ENCODE measurements around the gene MIOX.

The MIOX gene

GRCh38 chr22:50455201-50455600, 31.5 kb upstream of the MIOX start:
- Histone ChIP-seq H3K27ac (no peak overlapping the region), H3K4me2 (no peak overlapping the region), H2AFZ (ENCODE audit: low read depth) (no peak overlapping the region), H3K4me3 (IDR thresholded peaks at IDR 0.05; ENCODE audit: insufficient read depth, low read depth, low read length) (no peak overlapping the region), H3K36me3 (ENCODE audit: insufficient read depth) (no peaks in the 10 kb centered on the region), H3K9ac (no peak overlapping the region), H3K27me3 (ENCODE audit: insufficient read depth, low read depth) (no peaks in the 10 kb centered on the region), H4K20me1 (ENCODE audit: insufficient read depth) (no peaks in the 10 kb centered on the region), H3K4me1 (ENCODE audit: low read depth, poor library complexity, severe bottlenecking) (no peaks in the 10 kb centered on the region), H3K79me2 (ENCODE audit: insufficient read depth, low read depth) (no peaks in the 10 kb centered on the region)
- no peak for TF ChIP-seq CTCF (conservative IDR thresholded peaks at IDR 0.05; ENCODE audit: low read depth, low read length)

- Histone ChIP-seq H3K4me2 (no peak overlapping the region), H3K27ac (no peak overlapping the region), H3K27me3 (ENCODE audit: insufficient read depth, low read depth) (no peaks in the 10 kb centered on the region), H3K4me1 (ENCODE audit: low read depth, poor library complexity, severe bottlenecking) (no peaks in the 10 kb centered on the region), H3K4me3 (IDR thresholded peaks at IDR 0.05; ENCODE audit: insufficient read depth, low read depth, low read length) (no peak overlapping the region), H2AFZ (ENCODE audit: low read depth) (no peak overlapping the region), H3K9ac (no peak overlapping the region), H3K36me3 (ENCODE audit: insufficient read depth) (no peaks in the 10 kb centered on the region), H4K20me1 (ENCODE audit: insufficient read depth) (no peaks in the 10 kb centered on the region), H3K79me2 (ENCODE audit: insufficient read depth, low read depth) (no peaks in the 10 kb centered on the region)
- TF ChIP-seq CTCF (conservative IDR thresholded peaks at IDR 0.05; ENCODE audit: low read depth, low read length), result no peak
These were observed 30.6 kb upstream of the MIOX start for GRCh38 chr22:50456026-50456425.

- no peaks in the 10 kb centered on the region for H3K36me3 ChIP-seq (ENCODE audit: insufficient read depth)
- no peak for TF ChIP-seq CTCF (conservative IDR thresholded peaks at IDR 0.05; ENCODE audit: low read depth, low read length)
- H4K20me1 ChIP-seq (ENCODE audit: insufficient read depth), result no peaks in the 10 kb centered on the region
These were observed 30.0 kb upstream of the MIOX start for GRCh38 chr22:50456466-50457234.

DNA sequence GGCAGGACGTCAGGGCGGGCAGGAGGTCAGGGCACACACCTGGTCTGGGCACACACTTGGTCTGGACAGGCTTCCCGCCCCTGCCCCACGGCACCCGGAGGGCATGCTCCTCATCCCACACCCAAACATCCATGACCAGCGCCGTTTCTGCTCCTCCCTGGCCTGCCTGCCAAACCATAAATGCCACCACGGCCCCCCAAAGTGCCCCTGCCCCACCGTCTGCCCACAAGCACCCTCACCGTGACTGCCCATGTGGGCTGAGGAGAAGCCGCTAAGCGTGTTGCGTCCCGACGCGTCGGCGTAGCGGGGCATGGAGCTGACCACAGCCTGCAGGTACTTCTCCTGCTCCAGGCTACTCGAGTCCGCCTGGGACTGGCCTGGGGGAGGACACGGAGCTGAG, 27.6 kb upstream of the MIOX start:
- Histone ChIP-seq H2AFZ (ENCODE audit: low read depth) (no peak overlapping the region), H3K4me1 (ENCODE audit: low read depth, poor library complexity, severe bottlenecking) (no peaks in the 10 kb centered on the region), H3K36me3 (ENCODE audit: insufficient read depth) (no peaks in the 10 kb centered on the region), H3K79me2 (ENCODE audit: insufficient read depth, low read depth) (no peaks in the 10 kb centered on the region), H3K27me3 (ENCODE audit: insufficient read depth, low read depth) (no peaks in the 10 kb centered on the region), H3K4me3 (IDR thresholded peaks at IDR 0.05; ENCODE audit: insufficient read depth, low read depth, low read length) (no peak overlapping the region), H3K27ac (no peak overlapping the region), H3K9ac (no peak overlapping the region), H4K20me1 (ENCODE audit: insufficient read depth) (no peaks in the 10 kb centered on the region), H3K4me2 (no peak overlapping the region)
- TF ChIP-seq CTCF (conservative IDR thresholded peaks at IDR 0.05; ENCODE audit: low read depth, low read length), result no peak

More at GRCh38 chr22:50456466-50457234, 30.0 kb upstream of the MIOX start:
- Histone ChIP-seq H3K27ac (no peak overlapping the region), H3K4me2 (no peak overlapping the region), H3K27me3 (ENCODE audit: insufficient read depth, low read depth) (no peaks in the 10 kb centered on the region), H3K9ac (no peak overlapping the region), H2AFZ (ENCODE audit: low read depth) (no peak overlapping the region), H3K79me2 (ENCODE audit: insufficient read depth, low read depth) (no peaks in the 10 kb centered on the region), H3K4me3 (IDR thresholded peaks at IDR 0.05; ENCODE audit: insufficient read depth, low read depth, low read length) (no peak overlapping the region), H3K4me1 (ENCODE audit: low read depth, poor library complexity, severe bottlenecking) (no peaks in the 10 kb centered on the region)
